Left ventricle myocardium superior (tissue), 1 donor: Measurements from ENCODE around the gene ITGAE. TPM values are rescaled to one million over a fixed set of nuclear protein-coding genes. Genes with fewer than 3 reads are reported as not detected.

ENCODE experiments used
- total RNA-seq: library from RNA; stranded (reverse); fragmentation: NEBNext Ultra II Directional; extraction: Animal tissue kit (Norgen Biotek cat#: 25700); gene quantifications from one replicate; pipeline ENCODE4 v1.2.1, GENCODE V29; 2021
- donor health status: DM: no; HTN: yes; CAD: no; lungs with severe emphysema.

The ITGAE gene
- total RNA-seq, 1 donor from 2014 or later = 12.2 TPM

Other genes with a start within 250 kb of the ITGAE start
- gene TRPV3, start 243.4 kb downstream of the ITGAE start, total RNA-seq = 1.3 TPM
- 3.5 TPM for gene TRPV1, start 191.8 kb downstream of the ITGAE start, total RNA-seq
- gene SHPK, start 164.9 kb downstream of the ITGAE start, total RNA-seq = 5.1 TPM
- 7.1 TPM for gene CTNS, start 164.4 kb downstream of the ITGAE start, total RNA-seq
- 167 TPM for gene TAX1BP3, start 132.6 kb downstream of the ITGAE start, total RNA-seq
- gene EMC6, start 132.4 kb downstream of the ITGAE start, total RNA-seq = 63.4 TPM
- gene P2RX5, start 105.0 kb downstream of the ITGAE start, total RNA-seq = 16.4 TPM
- gene HASPIN, start 77.3 kb downstream of the ITGAE start, total RNA-seq = 0.45 TPM
- gene NCBP3, start 45.1 kb upstream of the ITGAE start, total RNA-seq = 17.8 TPM
- 3.4 TPM for gene CAMKK1, start 91.9 kb upstream of the ITGAE start, total RNA-seq
- 0.17 TPM for gene P2RX1, start 115.3 kb upstream of the ITGAE start, total RNA-seq
- gene ATP2A3, start 163.2 kb upstream of the ITGAE start, total RNA-seq = 5.8 TPM